Measurements from ENCODE around the gene PRM1.

Gene PRM1

DNA sequence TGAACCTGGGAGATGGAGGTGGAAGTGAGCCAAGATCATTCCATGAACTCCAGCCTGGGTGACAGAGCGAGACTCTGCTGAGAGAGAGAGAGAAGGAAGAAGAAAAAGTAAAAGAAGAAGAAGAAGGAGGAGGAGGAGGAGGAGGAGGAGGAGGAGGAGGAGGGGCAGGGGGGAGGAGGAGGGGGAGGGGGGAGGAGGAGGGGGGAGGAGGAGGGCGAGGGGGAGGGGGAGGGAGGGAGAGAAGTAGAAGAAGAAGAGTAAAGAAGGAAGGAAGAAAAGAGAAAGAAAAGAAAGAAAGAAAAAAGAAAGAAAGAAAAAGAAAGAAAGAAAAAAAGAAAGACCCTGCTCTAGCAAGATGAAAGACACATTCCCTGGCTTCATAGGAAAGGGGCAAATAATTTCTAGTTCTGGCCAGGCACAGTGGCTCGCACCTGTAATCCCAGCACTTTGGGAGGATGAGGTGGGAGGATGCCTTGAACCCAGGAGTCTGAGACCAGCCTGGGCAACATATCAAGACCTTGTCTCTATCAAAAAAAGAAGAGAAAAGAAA lies 48.8 kb downstream of the PRM1 start:
- ATAC-seq (no peak), DNase-seq (ENCODE audit: low spot score in 2 of 2) (no peak)
- Mint-ChIP-seq H3K27ac (peak overlapping the region; percentile 98), H3K36me3 (peaks cover 25% of the 10 kb centered on the region), H3K4me1 (peaks cover 78% of the 10 kb centered on the region), H3K9me3 (no peaks in the 10 kb centered on the region), H3K4me3 (peak overlapping the region; percentile 68)

DNA sequence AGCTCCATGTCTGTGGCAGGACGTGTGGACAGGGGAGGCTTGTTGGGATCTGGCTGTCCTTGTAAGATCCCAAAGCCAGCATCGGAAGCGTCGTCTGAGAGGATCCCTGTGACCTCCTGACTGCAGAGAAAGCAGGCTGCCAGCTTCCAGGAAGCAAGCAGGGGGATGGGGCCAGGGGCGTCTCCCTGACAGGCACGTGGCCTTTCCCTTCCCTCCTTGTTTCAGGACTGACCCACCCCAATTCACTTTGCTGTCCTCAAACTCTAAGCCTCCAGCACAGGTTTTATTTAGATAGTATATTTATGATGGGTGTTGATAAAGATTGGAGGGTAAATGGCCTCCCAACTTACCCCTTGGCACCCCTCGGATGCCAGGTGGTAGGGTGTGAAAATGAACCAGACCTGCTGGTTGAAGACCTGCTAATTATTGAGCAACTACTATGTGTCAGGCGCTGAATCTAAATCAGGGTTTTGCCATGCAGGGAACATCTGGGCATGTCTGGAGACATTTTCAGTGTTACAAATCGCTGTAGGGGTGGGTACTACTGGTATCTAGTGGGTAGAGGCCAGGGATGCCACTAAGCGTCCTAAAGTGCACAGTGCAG lies 49.7 kb downstream of the PRM1 start:
- peak overlapping the region; percentile 68 for H3K4me3 Mint-ChIP-seq
- H3K4me1 Mint-ChIP-seq: peaks cover 72% of the 10 kb centered on the region
- ATAC-seq (no peak), DNase-seq (ENCODE audit: low spot score in 2 of 2) (no peak)
- peak overlapping the region; percentile 98 for H3K27ac Mint-ChIP-seq
- H3K9me3 Mint-ChIP-seq: no peaks in the 10 kb centered on the region
- peaks cover 25% of the 10 kb centered on the region for H3K36me3 Mint-ChIP-seq
